NB4 (cell line): ENCODE results near the gene APOL3.

Experiments
- DNase-seq: peaks from one replicate; pipeline ENCODE4 v3.0.0; 2010; ENCODE audit warnings: low read depth
- H3K4me3 ChIP-seq: one replicate; pipeline ENCODE4 v1.5.1; 2011; ENCODE audit warnings: mild to moderate bottlenecking, low read depth, low read length, moderate library complexity
- MYC ChIP-seq: IDR thresholded peaks from 2 replicates; pipeline ENCODE4 v1.6.1; 2011; ENCODE audit warnings: low read depth, low read length
- POLR2A ChIP-seq: IDR thresholded peaks from 2 replicates; pipeline ENCODE4 v1.6.1; 2011; ENCODE audit warnings: mild to moderate bottlenecking; ENCODE audit not compliant: insufficient read length; ENCODE audit errors: extremely low read depth
- TF ChIP-seq, protein P1 (sequence below): IDR thresholded peaks from 2 replicates; pipeline ENCODE4 v1.6.1; 2011; ENCODE audit warnings: low read depth, low read length
- TF ChIP-seq, protein P2 (sequence below): IDR thresholded peaks from one replicate; pipeline ENCODE4 v1.5.1; 2012; ENCODE audit warnings: low read depth, low read length

APOL3 gene

DNA sequence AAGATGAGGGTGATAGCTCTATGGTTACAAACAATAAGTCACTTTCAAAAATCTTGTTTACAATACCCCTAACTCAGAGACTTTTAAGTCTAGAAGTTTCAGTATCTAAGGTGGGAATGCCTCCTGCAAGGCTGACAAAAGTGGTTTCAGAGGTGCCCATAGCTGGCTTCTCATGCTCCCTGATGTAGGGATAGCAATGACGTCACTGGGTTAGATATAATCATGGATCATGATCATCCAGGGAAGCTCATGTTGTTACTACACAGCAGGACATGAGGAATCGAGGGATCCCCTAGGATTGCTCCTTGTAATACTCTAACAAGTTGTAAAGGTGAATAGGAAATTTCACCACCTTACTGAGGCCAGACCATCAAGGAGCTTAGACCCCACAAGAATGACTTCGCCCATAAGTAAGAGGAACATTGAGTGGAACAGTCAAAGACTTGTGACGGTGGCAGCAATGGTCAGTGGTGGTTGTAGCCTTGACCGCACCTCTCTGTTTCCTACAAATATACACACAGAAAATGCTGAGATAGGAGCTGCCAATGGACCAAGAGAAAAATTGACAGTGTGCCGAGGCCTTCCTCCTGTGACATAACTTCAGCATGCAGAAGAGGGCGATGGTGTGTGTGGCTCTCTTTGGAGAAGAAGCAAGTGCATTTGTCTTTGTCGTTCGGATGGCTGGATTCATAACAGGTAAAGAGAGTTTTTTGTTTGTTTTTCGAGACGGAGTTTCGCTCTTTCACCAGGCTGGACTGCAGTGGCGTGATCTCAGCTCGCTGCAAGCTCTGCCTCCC, 25.5 kb upstream of the APOL3 start:
- TF ChIP-seq, protein P1, sequence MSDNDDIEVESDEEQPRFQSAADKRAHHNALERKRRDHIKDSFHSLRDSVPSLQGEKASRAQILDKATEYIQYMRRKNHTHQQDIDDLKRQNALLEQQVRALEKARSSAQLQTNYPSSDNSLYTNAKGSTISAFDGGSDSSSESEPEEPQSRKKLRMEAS, result no peak
- TF ChIP-seq MYC, result no peak

DNA sequence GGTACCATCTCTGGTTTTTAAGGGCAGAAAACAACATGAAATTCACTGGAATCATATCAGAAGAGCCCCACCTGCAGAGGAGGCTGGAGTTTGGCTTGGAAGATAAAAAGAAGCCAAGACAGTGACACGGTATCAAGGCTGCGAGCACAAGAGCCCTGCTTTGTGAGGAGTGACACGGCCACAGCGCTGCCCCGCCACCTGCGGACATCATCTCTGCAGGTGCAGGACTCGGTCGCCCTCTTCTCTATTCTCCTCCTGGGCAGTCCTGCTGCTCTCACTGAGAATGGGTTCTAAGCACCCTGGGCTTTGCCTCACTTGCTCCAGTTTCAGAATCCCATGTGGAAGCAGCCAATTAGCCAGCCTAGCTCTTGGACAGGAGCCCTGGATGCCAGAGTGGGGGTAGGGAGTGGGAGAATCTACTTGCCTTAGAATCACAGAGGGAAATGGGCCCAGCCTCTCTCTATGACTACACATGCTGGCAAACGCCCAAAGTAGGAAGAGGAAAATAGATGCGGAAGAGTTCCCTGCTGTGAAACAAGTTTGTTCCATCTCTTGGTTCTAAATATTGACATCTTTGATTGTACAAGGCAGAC, 24.0 kb upstream of the APOL3 start:
- TF ChIP-seq, protein P2, sequence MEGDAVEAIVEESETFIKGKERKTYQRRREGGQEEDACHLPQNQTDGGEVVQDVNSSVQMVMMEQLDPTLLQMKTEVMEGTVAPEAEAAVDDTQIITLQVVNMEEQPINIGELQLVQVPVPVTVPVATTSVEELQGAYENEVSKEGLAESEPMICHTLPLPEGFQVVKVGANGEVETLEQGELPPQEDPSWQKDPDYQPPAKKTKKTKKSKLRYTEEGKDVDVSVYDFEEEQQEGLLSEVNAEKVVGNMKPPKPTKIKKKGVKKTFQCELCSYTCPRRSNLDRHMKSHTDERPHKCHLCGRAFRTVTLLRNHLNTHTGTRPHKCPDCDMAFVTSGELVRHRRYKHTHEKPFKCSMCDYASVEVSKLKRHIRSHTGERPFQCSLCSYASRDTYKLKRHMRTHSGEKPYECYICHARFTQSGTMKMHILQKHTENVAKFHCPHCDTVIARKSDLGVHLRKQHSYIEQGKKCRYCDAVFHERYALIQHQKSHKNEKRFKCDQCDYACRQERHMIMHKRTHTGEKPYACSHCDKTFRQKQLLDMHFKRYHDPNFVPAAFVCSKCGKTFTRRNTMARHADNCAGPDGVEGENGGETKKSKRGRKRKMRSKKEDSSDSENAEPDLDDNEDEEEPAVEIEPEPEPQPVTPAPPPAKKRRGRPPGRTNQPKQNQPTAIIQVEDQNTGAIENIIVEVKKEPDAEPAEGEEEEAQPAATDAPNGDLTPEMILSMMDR, result no peak
- TF ChIP-seq, protein P1, result no peak
- TF ChIP-seq POLR2A (no peak), MYC (no peak)
- DNase-seq, result no peak

More for the DNA sequence above, 25.5 kb upstream of the APOL3 start:
- peak; percentile 13 for DNase-seq
- H3K4me3 ChIP-seq, result no peak overlapping the region

DNA sequence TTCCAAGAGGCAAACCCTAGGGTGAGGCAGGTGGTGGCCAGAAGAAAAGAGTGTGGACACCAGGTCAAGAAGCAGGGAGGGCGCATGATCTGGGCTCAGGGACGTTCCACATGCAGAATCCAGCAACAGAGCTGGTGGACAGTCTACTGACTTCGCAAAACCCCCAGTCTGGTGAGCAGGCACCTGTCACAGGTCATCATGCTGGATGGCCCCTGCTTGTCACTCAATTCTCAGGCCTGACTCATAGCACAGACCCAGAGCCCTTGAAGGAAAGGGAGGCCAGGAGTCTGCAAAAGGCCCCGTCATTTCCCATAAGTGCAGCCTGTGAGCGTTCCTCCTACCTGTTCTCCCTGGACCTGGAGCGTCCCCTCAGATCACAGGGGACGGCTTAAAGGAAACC, 22.9 kb upstream of the APOL3 start:
- no peak for DNase-seq
- no peak overlapping the region for H3K4me3 ChIP-seq
- no peak for TF ChIP-seq POLR2A
- TF ChIP-seq, protein P1, result no peak
- TF ChIP-seq MYC, result no peak
- TF ChIP-seq, protein P2, result no peak

More for the DNA sequence above, 24.0 kb upstream of the APOL3 start:
- H3K4me3 ChIP-seq, result no peak overlapping the region

DNA sequence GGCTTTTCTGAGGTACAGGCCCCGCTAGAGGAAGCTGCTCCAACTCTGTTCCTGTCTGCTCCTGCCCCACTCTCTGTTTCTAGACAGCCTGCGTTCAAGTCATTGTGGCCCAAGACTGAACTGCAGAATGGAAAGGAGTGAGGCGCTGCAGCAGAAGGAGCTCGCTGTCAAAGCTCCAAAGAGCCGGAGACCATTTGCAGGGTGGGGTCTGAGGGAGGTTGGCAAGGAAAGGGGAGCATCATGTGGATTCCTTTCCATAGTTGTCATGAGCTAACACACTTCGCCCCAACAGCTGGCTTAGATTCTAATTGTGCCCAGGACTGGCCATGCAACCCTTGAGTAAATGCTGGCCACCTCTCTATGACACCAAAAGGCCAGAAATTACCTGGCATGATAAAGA, 22.3 kb upstream of the APOL3 start:
- DNase-seq, result no peak
- TF ChIP-seq, protein P2, result no peak
- TF ChIP-seq, protein P1, result no peak
- TF ChIP-seq MYC, result no peak
- TF ChIP-seq POLR2A, result no peak
- no peak overlapping the region for H3K4me3 ChIP-seq

DNA sequence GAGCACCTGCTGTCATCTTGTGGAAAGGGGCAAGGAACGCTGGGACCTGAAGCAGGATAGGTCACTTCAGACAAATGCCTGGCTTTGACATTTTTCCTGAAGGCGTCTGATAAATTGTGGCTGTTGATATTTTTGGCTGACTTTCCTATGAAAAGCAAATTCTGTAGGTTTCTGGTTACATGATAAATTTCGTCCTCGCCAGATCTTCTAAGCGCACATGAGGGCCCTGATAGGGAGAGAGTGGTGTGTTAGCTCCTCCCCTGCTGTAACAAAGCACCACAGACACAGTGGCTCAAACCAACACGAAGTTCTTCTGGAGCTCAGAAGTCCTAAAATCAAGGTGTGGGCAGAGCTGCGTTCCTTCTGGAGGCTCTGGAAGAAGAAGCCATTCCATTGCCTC, 21.5 kb upstream of the APOL3 start:
- TF ChIP-seq POLR2A, result no peak
- no peak for TF ChIP-seq MYC
- TF ChIP-seq, protein P2, result no peak
- TF ChIP-seq, protein P1, result no peak
- no peak overlapping the region for H3K4me3 ChIP-seq
- DNase-seq, result no peak

DNA sequence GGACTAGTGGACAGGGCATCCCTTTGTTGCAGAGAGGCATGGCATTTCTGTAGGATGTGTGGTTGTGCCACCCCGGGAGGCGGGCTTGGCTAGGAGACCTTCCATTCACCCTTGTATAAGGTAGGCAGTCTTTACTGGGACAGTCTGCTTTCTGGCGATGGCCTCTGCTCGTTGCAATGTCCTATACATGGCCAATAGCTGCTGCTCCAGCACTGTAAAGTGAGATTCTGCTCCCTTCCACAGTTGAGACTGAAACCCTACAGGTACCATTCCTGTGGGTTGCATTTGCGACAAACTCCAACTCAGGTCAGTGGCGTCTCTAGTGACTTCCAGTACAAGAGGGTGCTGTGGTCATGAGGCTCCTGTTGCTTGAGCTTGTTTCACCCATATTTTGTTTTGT, 20.4 kb upstream of the APOL3 start:
- TF ChIP-seq, protein P1, result no peak
- TF ChIP-seq, protein P2, result no peak
- TF ChIP-seq MYC (no peak), POLR2A (no peak)
- no peak overlapping the region for H3K4me3 ChIP-seq
- no peak for DNase-seq
